ENCODE measurements around the gene SLC25A27.

Gene SLC25A27

GRCh38 chr6:46618726-46619125 lies 34.0 kb upstream of the SLC25A27 start:
- TF ChIP-seq POLR2AphosphoS5 (IDR thresholded peaks at IDR 0.05; ENCODE audit: low read depth, low read length) (no peak), FOXP2 (optimal IDR thresholded peaks at IDR 0.05; ENCODE audit: borderline replicate concordance, extremely low read depth, extremely low read length, insufficient read depth) (no peak), REST (IDR thresholded peaks at IDR 0.05; ENCODE audit: insufficient read depth in 1 of 2, low read depth in 2 of 2, low read length in 2 of 2) (no peak), SIN3A (IDR thresholded peaks at IDR 0.05; ENCODE audit: borderline replicate concordance, insufficient read depth, low read length) (no peak), TAF1 (IDR thresholded peaks at IDR 0.05; ENCODE audit: borderline replicate concordance, insufficient read depth, low read length) (no peak)

- no peak for TF ChIP-seq REST (IDR thresholded peaks at IDR 0.05; ENCODE audit: insufficient read depth in 1 of 2, low read depth in 2 of 2, low read length in 2 of 2)
- no peak for TF ChIP-seq TAF1 (IDR thresholded peaks at IDR 0.05; ENCODE audit: borderline replicate concordance, insufficient read depth, low read length)
- no peak for TF ChIP-seq POLR2AphosphoS5 (IDR thresholded peaks at IDR 0.05; ENCODE audit: low read depth, low read length)
- no peak for TF ChIP-seq SIN3A (IDR thresholded peaks at IDR 0.05; ENCODE audit: borderline replicate concordance, insufficient read depth, low read length)
- no peak for TF ChIP-seq FOXP2 (optimal IDR thresholded peaks at IDR 0.05; ENCODE audit: borderline replicate concordance, extremely low read depth, extremely low read length, insufficient read depth)
Measured at GRCh38 chr6:46626228-46626909, 26.4 kb upstream of the SLC25A27 start.

- no peak for TF ChIP-seq SIN3A (IDR thresholded peaks at IDR 0.05; ENCODE audit: borderline replicate concordance, insufficient read depth, low read length)
- TF ChIP-seq REST (IDR thresholded peaks at IDR 0.05; ENCODE audit: insufficient read depth in 1 of 2, low read depth in 2 of 2, low read length in 2 of 2), result no peak
- no peak for TF ChIP-seq FOXP2 (optimal IDR thresholded peaks at IDR 0.05; ENCODE audit: borderline replicate concordance, extremely low read depth, extremely low read length, insufficient read depth)
- no peak for TF ChIP-seq TAF1 (IDR thresholded peaks at IDR 0.05; ENCODE audit: borderline replicate concordance, insufficient read depth, low read length)
- no peak for TF ChIP-seq POLR2AphosphoS5 (IDR thresholded peaks at IDR 0.05; ENCODE audit: low read depth, low read length)
Measured at GRCh38 chr6:46626976-46627375, 25.8 kb upstream of the SLC25A27 start.

- TF ChIP-seq POLR2AphosphoS5 (IDR thresholded peaks at IDR 0.05; ENCODE audit: low read depth, low read length), result no peak
- no peak for TF ChIP-seq SIN3A (IDR thresholded peaks at IDR 0.05; ENCODE audit: borderline replicate concordance, insufficient read depth, low read length)
- no peak for TF ChIP-seq FOXP2 (optimal IDR thresholded peaks at IDR 0.05; ENCODE audit: borderline replicate concordance, extremely low read depth, extremely low read length, insufficient read depth)
- TF ChIP-seq TAF1 (IDR thresholded peaks at IDR 0.05; ENCODE audit: borderline replicate concordance, insufficient read depth, low read length), result no peak
- no peak for TF ChIP-seq REST (IDR thresholded peaks at IDR 0.05; ENCODE audit: insufficient read depth in 1 of 2, low read depth in 2 of 2, low read length in 2 of 2)
Measured at GRCh38 chr6:46628498-46628897, 24.3 kb upstream of the SLC25A27 start.

Data from PFSK-1 (cell line).